ENCODE measurements around the gene MANBA.
A peak's percentile ranks its signal among the peaks of the same experiment; 100 is the strongest.
"Not testable (repeated sequence)": the region's sequence is repeated elsewhere in the genome, so short reads cannot be mapped to it uniquely, and the experiment has no call there.

Gene MANBA

DNA sequence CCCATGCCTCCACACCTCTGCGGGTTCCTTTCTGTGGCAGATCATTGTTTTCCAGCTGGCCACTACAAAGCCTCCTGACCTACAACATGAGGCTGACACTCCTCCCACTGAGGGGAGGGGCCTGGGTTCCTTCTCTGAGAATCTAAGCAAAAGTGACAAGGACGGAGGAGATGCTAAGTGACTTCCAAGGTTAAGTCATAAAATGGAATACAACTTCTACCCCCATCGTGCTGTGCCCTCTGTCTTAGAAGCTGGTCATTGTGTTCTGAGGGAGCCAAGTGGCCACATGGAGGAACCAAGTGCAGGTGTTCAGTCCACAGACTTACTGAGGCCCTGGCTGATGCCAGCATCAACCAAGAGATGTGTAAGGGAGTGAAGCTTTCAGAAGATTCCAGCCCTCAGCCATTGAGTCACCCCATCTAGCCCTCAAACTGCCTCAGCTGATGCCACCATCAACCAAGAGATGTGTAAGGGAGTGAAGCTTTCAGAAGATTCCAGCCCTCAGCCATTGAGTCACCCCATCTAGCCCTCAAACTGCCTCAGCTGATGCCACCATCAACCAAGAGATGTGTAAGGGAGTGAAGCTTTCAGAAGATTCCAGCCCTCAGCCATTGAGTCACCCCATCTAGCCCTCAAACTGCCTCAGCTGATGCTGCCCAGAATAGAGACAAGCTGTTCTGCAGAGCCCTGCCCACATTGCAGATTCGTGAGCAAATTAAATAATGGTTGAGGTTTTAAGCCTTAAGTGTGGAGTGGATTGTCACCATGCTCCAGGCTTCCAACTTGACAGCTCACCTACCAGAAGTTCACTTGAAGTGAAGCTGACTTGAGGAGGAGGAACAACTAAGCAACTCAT, 140.8 kb downstream of the MANBA start:
- DNase-seq (ENCODE audit: low read depth), result peak; percentile 64

- not testable (repeated sequence) for DNase-seq (ENCODE audit: low read depth)
Observed at GRCh38 chr4:102619021-102619420, 141.7 kb downstream of the MANBA start.

DNA sequence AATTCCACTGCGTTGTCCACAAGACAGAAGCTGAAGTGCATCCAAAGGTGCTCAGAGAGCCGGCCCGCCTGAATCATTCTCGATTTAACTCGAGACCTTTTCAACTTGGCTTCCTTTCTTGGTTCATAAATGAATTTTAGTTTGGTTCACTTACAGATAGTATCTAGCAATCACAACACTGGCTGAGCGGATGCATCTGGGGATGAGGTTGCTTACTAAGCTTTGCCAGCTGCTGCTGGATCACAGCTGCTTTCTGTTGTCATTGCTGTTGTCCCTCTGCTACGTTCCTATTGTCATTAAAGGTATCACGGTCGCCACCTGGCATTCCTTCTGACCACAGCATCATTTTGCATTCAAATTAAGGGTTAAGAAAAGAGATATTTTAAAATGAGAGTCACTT, 144.1 kb downstream of the MANBA start:
- no peak for DNase-seq (ENCODE audit: low read depth)

- DNase-seq (ENCODE audit: low read depth), result no peak
Observed at GRCh38 chr4:102614801-102615200, 146.0 kb downstream of the MANBA start.

DNA sequence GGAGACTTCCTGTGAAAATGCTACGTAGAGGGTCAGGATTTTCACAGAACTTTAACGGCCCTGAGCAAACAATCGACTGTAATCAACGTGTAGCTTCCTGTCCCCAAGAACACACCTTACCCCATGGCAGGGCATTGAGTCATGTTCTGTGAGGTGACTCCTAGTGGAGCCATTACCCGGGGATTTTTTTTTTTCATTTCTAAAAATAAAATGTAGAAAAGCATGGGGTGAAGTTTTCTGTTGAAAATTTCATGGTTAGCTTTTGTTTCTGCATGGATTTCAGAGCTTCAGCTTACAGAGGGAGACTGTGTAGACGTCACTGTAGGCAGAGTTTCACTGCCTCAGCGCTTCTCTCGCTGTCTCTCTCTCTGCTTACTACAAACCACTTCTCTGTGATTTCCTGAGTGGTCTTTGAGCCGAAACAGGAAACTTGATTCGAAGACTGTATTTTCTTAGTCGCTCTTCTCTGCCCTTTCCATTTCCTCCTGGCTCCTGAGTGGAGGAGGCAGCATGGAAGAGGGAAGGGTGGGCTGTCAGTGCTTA, 147.9 kb downstream of the MANBA start:
- DNase-seq (ENCODE audit: low read depth), result no peak

- no peak for DNase-seq (ENCODE audit: low read depth)
Observed at GRCh38 chr4:102612210-102612609, 148.6 kb downstream of the MANBA start.

DNA sequence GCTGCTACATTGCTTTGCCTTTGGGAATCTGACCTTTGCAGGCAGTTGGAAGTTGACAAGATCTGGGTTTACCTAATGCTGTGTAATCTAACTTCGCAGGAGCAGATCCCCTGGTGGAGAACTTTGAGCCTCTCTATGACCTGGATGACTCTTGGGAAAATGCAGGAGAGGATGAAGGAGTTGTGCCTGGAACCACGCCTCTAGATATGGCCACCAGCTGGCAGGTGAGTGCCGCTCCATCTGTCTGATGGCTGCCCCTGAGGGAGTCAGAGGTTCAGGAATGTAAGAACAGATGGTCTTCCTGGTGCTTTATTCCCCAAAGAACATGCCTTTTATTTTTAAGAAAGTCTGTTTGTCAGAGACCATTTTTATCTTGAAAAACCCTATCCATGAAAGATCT, 150.3 kb downstream of the MANBA start:
- no peak for DNase-seq (ENCODE audit: low read depth)

- no peak for DNase-seq (ENCODE audit: low read depth)
Observed at GRCh38 chr4:102610007-102610406, 150.8 kb downstream of the MANBA start.

DNA sequence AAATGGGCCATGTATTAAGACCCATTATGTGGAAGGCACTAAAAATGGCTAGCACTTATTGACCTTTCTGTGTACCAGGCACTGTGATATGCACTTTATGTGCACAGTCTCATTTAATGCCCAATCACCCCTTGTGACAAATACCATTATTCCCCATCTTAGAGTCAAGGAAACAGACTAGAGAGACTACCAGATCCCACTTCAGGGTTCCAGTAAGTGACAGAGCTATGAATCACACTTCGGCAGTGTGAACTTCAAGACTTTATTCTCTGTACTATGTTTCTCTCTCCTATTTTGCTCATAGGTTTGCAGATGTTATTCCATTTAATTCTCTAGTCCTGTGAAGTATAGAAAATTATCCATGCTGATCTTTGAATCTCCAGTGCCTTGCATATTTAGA, 152.6 kb downstream of the MANBA start:
- no peak for DNase-seq (ENCODE audit: low read depth)

DNA sequence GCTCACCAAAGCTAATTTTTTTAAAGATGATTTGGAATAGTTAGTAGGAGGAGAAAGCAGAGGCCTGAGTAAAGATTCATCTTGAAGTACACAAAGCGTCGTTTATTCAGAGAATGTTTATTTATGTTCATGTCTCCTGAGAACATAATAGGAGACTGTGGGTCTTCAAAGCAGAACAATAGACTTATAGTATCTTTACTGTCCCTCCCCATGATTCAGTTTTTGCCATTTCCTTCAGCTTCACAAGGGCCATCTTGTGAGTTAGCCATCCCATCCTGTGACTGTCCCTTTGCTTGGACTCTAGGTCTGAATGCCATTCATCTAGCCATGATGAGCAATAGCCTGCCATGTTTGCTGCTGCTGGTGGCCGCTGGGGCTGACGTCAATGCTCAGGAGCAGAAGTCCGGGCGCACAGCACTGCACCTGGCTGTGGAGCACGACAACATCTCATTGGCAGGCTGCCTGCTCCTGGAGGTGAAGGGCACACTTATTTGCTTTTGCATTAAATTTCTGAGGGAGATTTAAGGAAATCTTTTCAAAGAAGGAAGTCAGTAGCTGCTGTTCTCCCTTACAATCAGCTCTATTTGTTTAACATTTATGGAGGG, 153.8 kb downstream of the MANBA start:
- DNase-seq (ENCODE audit: low read depth), result no peak

- no peak for DNase-seq (ENCODE audit: low read depth)
Observed at GRCh38 chr4:102606261-102606660, 154.5 kb downstream of the MANBA start.

GRCh38 chr4:102604222-102604940, 156.4 kb downstream of the MANBA start:
- no peak for DNase-seq (ENCODE audit: low read depth)

DNA sequence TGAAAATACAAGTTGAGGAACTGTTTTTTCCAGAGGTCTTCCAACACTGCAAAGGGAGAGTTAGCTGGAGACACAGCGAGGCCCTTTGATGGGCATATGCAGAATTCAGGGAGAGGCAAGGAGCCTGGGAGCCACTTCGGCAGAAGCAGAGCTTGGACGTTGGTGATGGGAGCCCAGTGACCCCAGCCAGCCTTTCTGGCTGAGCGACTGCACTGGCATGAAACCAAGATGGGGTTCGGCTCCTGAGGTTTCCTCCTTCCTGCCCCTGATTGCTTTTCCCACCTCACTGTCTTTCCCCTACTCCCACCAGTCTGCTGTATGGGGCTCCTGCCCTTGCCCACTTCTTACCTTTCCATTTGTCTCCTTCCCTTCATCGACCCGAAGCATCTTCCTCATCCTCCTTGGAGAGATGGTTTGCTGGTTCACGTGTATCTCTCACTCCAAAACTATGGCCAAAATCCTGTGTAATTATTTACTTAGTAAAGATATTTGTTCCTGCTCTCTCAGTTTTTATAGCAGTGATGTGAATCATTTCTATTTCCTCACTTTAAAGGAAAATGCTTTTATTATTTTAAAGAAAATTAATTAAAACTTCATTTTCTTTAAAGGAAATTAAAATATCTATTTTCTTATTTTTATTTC, 159.1 kb downstream of the MANBA start:
- DNase-seq (ENCODE audit: low read depth), result no peak

DNA sequence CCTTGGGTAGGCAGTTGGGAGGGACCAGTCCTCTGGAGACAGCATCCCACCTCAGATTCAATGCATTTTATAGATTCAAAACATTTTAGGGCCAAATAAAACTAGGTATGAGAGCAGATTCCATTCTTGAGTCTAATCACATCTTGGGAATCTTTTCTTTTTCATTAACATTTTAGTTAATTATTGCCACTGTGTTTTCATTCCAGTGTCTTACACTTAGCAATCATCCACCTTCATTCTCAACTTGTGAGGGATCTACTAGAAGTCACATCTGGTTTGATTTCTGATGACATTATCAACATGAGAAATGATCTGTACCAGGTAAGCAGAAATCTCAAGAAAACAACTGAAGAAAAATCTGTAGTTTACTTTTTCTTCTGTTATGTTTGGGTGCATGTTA, 160.1 kb downstream of the MANBA start:
- DNase-seq (ENCODE audit: low read depth), result no peak

- peak; percentile 51 for DNase-seq (ENCODE audit: low read depth)
Observed at GRCh38 chr4:102599886-102600285, 160.9 kb downstream of the MANBA start.

DNA sequence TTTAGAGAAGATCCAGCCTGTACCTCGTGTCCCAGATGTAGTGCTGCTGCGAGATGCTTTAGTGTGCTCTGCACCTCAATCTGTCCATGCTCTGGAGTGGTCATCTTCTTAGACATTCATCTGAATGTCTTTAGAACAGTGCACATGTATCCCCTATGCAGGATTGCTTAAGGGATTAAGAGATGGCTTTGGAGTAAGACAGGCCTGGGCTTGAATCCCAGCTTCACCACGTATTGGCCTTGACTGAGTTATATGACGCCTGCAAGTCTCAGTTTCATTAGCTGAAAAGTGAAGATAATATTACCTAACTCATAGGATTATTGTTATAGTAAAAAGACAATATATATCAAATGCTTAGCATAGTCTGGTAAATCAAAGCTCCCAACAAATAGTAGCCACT, 161.3 kb downstream of the MANBA start:
- DNase-seq (ENCODE audit: low read depth), result peak; percentile 66

GRCh38 chr4:102598762-102599374, 161.9 kb downstream of the MANBA start:
- no peak for DNase-seq (ENCODE audit: low read depth)

DNA sequence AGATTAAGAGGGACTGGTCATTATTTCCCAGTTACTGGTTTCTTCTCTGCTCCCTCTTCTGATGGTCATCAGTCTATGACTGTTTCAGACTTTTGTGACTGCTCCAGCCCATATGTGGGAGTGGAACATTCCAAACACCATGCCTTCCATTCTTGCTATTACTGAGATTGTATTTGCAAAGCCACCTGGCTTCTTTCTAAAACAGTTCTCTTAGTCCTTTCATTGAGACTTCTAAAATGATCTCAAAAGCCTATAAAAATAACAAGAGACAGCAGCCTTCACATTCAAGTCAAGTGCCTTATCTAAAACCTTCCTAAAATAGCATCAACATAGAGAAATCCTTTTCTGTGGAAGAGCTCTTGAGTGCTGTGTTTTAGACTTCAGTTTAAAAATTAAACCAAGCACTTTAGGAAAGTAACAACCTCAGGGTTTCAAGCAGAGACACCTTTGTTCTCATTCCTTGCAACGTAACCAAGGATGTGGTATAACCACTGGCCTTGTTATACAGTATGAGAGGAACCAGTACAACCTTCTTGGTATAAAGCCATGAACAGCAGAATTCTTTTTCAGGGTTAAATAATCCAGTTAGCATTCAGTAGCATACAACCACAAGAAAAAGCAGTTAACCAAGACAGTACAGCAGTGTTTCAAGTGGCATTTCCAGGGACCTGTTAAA, 162.5 kb downstream of the MANBA start:
- DNase-seq (ENCODE audit: low read depth), result no peak

DNA sequence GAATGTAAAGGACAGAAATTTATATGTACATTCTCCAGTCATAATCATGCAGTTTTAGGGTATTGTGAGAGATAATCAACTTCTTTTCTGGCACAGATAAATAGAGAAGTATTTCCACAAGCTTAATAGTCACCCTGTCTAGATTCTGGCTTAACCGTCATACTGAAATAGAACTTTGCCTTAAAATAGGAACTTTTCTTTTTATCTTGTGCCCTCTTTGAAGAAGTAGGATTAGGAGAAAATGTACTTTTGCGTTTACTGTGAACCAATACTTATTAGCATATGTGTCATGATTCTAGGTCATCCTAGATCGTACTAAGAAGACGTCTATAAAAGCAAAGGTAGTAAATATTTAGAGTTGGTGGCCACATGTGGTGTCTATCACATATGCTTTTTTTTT, 164.2 kb downstream of the MANBA start:
- DNase-seq (ENCODE audit: low read depth), result no peak

DNA sequence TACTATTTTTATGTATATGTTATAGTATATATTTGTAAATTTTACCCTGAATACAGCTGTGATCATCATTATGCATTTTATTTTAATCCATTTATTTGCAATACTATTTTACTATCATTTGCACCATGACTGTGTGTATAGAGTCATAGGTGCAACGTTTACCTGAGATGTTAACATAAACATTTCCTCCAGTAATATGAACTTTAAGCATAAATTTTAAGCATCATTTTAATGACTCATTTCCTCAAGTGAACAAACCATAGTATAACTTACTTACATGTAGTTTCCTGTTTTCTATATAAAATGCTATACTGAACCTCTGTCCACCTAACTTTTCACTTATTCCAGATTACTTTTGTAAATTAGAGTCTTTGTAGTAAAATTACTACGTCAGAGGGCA, 166.8 kb downstream of the MANBA start:
- DNase-seq (ENCODE audit: low read depth), result no peak

GRCh38 chr4:102593147-102593546, 167.6 kb downstream of the MANBA start:
- DNase-seq (ENCODE audit: low read depth), result no peak
